ENCODE results near the gene LHFPL2.

GRCh38 chr5:78506261-78507024, 142.1 kb downstream of the LHFPL2 start:
- TF ChIP-seq CTCF (IDR thresholded peaks at IDR 0.05) (no peak), POLR2A (IDR thresholded peaks at IDR 0.05) (no peak)

Data from uterus (tissue), 2 donors.